Middle frontal gyrus (tissue), 1 donor: ENCODE results near the gene TMPRSS6.

Experiments
- DNase-seq: peaks from one replicate; pipeline ENCODE4 v3.0.0-alpha.2; 2015; ENCODE audit warnings: low spot score; ENCODE audit errors: extremely low spot score

The TMPRSS6 gene

GRCh38 chr22:37109242-37109917, at the start of gene TMPRSS6:
Gene TMPRSS6 (minus strand): TSS chr22:37109713. CDS start chr22:37103417, 6,296 bp downstream.
- DNase-seq = no peak

DNA sequence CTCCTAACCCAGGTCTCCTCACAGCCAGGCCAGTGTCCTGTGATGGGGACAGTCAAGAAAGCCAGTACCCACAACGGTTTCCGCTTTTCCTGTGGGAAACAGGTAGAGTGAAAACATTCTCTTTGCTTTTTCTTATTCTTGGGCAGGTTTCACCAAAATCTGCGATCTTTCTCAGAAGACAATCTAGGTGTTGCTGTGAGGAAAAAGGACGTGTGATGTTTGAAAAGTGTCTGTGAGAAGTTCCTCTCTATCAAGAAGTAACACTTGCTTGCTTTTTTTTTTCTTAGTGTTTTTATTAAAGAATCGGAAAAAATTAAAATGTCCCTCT, 49.4 kb upstream of the TMPRSS6 start:
- no peak for DNase-seq

- no peak for DNase-seq
These were observed 48.2 kb upstream of the TMPRSS6 start for GRCh38 chr22:37157516-37158285.

DNA sequence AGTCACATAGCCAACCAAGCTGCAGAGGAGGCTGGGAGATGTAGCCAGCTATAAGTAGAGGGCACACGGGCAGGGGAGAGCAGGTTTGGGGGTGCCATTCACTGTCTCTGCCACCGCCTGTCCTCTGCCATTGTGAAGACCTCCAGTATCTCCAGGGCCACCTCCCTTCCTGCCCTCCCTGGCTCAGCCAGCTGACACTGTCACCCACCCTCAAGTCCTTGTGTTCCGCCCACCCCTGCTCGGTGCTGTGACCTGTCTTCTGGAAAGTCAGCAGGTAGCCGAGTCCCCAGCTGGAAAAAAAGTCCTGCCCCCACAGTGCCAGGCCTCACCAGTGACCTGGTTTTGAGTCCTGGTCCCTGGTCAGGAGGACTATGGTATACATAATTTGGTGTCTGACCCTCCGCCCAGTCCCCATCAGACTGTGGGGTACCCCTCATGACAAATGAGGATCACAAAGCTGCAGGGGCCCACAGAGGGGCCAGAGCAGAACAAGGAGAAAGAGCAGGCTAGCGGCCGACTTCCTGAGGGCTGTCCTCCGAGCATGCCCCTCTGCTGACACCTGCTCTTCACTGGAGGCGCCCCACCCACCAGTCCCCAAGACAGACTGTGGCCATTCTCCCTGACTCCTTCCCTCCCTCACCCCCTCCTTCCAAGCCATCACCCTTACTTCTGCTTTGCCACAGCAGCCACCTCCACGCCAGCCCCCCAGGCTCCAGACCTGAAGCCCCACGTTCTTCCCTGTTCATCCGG, 47.3 kb upstream of the TMPRSS6 start:
- DNase-seq = no peak

DNA sequence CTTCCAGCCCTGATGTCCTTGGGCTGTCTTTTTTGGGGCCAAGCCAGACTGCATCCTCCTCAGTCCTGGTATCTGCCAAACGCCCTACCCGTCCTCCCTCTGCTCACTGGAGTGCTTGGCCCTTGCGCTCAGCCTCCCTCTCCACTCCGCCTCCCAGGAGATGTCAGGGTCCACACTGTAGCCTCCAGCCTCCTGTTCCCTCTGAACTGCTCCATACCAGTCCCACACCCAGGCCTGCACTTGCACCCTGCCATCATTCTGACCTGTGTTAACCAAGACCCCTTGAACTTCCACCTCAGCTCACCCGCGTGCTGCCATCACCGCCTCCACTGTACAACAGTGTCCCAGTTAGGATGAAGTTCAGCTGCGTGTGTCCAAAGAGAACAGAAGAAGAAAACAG, 46.5 kb upstream of the TMPRSS6 start:
- no peak for DNase-seq

- DNase-seq = no peak
These were observed 45.6 kb upstream of the TMPRSS6 start for GRCh38 chr22:37154925-37155712.

- DNase-seq = no peak
These were observed 44.4 kb upstream of the TMPRSS6 start for GRCh38 chr22:37153901-37154300.

GRCh38 chr22:37151401-37151800, 41.9 kb upstream of the TMPRSS6 start:
- no peak for DNase-seq

DNA sequence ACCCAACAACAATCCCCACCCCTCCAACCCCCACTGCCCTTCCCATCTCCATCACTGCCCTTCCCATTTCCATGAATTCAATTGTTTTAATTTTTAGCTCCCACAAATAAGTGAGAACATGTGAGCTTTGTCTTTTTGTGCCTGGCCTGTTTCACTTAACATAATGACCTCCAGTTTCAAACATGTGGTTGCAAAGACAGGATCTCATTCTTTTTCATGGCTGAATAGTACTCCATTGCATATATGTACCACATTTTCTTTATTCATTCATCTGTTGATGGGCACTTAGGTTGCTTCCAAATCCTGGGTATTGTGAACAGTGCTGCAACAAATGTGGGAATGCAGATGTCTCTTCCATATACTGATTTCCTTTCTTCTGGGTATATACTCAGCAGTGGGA, 41.2 kb upstream of the TMPRSS6 start:
- DNase-seq = no peak

- DNase-seq = no peak
These were observed 39.5 kb upstream of the TMPRSS6 start for GRCh38 chr22:37148742-37149665.

GRCh38 chr22:37148031-37148651, 38.6 kb upstream of the TMPRSS6 start:
- DNase-seq = no peak

- DNase-seq = no peak
These were observed 37.9 kb upstream of the TMPRSS6 start for GRCh38 chr22:37147186-37147990.

DNA sequence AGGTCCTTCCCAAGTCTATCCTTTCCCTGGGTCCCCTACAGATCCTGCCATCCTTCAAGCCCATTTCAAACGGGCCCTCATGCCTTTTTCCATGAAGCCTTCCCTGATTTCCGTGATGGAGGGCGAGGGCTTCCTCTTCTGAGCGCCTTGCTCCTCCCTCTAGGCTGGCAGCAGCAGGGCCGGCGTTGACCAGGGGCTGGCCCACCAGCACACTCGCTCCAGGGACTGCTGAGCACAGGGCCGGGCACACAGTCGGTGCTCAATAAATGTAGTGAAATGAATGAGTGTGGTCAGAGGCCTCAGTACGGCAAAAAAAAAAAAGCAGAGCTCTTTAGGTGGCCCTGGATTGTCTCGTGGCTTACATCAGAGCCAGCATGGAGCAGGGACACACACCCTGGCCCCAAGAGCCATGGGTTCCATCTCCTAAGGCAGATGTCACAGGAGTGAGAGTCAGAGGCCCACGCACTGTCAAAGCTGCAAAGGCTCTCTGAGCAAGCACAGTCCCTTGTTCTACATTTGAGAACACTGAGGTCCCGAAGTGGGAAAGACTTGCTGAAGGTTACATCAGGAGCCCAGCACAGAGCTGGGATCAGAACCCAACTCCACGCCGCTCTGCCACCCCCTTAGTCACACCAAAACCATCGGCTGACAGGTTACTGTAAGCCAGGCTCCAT, 37.1 kb upstream of the TMPRSS6 start:
- DNase-seq = no peak

GRCh38 chr22:37146051-37146385, 36.5 kb upstream of the TMPRSS6 start:
- DNase-seq = no peak

- no peak for DNase-seq
These were observed 35.9 kb upstream of the TMPRSS6 start for GRCh38 chr22:37145180-37146050.

- DNase-seq = no peak
These were observed 34.7 kb upstream of the TMPRSS6 start for GRCh38 chr22:37144180-37144554.

- no peak for DNase-seq
These were observed 32.5 kb upstream of the TMPRSS6 start for GRCh38 chr22:37141971-37142370.

GRCh38 chr22:37141476-37141875, 32.0 kb upstream of the TMPRSS6 start:
- no peak for DNase-seq
